IMR-90 (cell line): Measurements from ENCODE around the gene CDC42BPA. TPM values are rescaled to one million over a fixed set of nuclear protein-coding genes. Genes with fewer than 3 reads are reported as not detected.
A peak's percentile ranks its signal among the peaks of the same experiment; 100 is the strongest.

Experiments
- ATAC-seq: fragments of 200-7000 bp; cut with Tn5 transposase; 2 replicates; pipeline ENCODE4 v1.9.1; 2020; ENCODE audit warnings: low read depth, mild to moderate bottlenecking, moderate library complexity
- BruUV-seq: library from RNA; stranded (reverse); fragments of 400-500 nt; replicated peaks from 2 replicates; lab custom pipeline; 2021; lab: Mats Ljungman, UMichigan
- CTCF ChIA-PET: fragments of 300-600 bp; formaldehyde crosslinking; extraction: SDS; loops from one replicate; lab custom pipeline; 2021; ENCODE audit warnings: antibody characterized with exemption; lab: Yijun Ruan, JAX
- POLR2A ChIA-PET: fragments of 300-600 bp; sonication (Branson Sonifier 250); formaldehyde crosslinking; loops from one replicate; lab custom pipeline; 2022; ENCODE audit warnings: antibody characterized with exemption; ENCODE audit not compliant: unreplicated experiment; lab: Charles Lee
- DNase-seq: peaks from one replicate; pipeline ENCODE4 v3.0.0; 2013
- H2AFZ ChIP-seq: replicated peaks from 2 replicates; pipeline ENCODE3; 2013; ENCODE audit warnings: low read length, mild to moderate bottlenecking; ENCODE audit not compliant: poor library complexity
- H2AK5ac ChIP-seq: 2 replicates; pipeline ENCODE4 v1.6.1; 2013; ENCODE audit warnings: low read depth, low read length, inconsistent platforms
- H2AK9ac ChIP-seq: replicated peaks from 2 replicates; pipeline ENCODE3; 2013; ENCODE audit warnings: mild to moderate bottlenecking, low read depth, low read length, moderate library complexity; ENCODE audit not compliant: poor library complexity
- H2BK120ac ChIP-seq: 2 replicates; pipeline ENCODE4 v1.6.1; 2013; ENCODE audit warnings: low read depth, low read length, inconsistent platforms
- H2BK15ac ChIP-seq: 3 replicates; pipeline ENCODE4 v1.6.1; 2013; ENCODE audit warnings: low read depth, low read length, inconsistent platforms
- H2BK20ac ChIP-seq: 2 replicates; pipeline ENCODE4 v1.6.1; 2013; ENCODE audit warnings: low read depth, mild to moderate bottlenecking, inconsistent platforms, low read length, moderate library complexity
- H2BK5ac ChIP-seq: 2 replicates; pipeline ENCODE4 v1.6.1; 2013; ENCODE audit warnings: mild to moderate bottlenecking, low read depth, low read length, inconsistent platforms; ENCODE audit not compliant: poor library complexity, severe bottlenecking
- H3K14ac ChIP-seq: replicated peaks from 2 replicates; pipeline ENCODE4 v1.6.1; 2013; ENCODE audit warnings: low read depth, low read length, inconsistent platforms
- H3K18ac ChIP-seq: 2 replicates; pipeline ENCODE4 v1.6.1; 2013; ENCODE audit warnings: low read depth, low read length, control low read depth
- H3K23ac ChIP-seq: 2 replicates; pipeline ENCODE4 v1.6.1; 2013; ENCODE audit warnings: low read depth, low read length, inconsistent platforms
- H3K27ac ChIP-seq: 2 replicates; pipeline ENCODE4 v1.5.1; 2013; ENCODE audit warnings: mild to moderate bottlenecking, control low read depth, low read length; ENCODE audit not compliant: insufficient read depth
- H3K27me3 ChIP-seq: 2 replicates; pipeline ENCODE4 v1.6.1; 2013; ENCODE audit warnings: low read length; ENCODE audit not compliant: control insufficient read depth, insufficient read depth
- H3K36me3 ChIP-seq: 2 replicates; pipeline ENCODE4 v1.6.1; 2013; ENCODE audit warnings: low read length, mixed read lengths; ENCODE audit not compliant: control insufficient read depth, insufficient read depth
- H3K4ac ChIP-seq: 2 replicates; pipeline ENCODE4 v1.6.1; 2013; ENCODE audit warnings: low read depth, low read length, inconsistent platforms
- H3K4me1 ChIP-seq: 2 replicates; pipeline ENCODE4 v1.6.1; 2013; ENCODE audit warnings: low read length, mixed read lengths; ENCODE audit not compliant: control insufficient read depth, insufficient read depth
- H3K4me2 ChIP-seq: 2 replicates; pipeline ENCODE4 v1.6.1; 2013; ENCODE audit warnings: low read depth, mild to moderate bottlenecking, control low read depth, low read length, moderate library complexity
- H3K4me3 ChIP-seq: 2 replicates; pipeline ENCODE4 v1.5.1; 2013; ENCODE audit warnings: low read depth, mild to moderate bottlenecking, control low read depth, low read length, moderate library complexity; ENCODE audit not compliant: insufficient read depth
- H3K56ac ChIP-seq: 2 replicates; pipeline ENCODE4 v1.6.1; 2013; ENCODE audit warnings: low read length, inconsistent platforms; ENCODE audit not compliant: insufficient read depth; ENCODE audit errors: extremely low read depth
- H3K79me1 ChIP-seq, 2 experiments: 2 replicates each; pipeline ENCODE4 v1.6.1; 2013; ENCODE audit warnings: low read length in 2 of 2, inconsistent platforms in 1 of 2, low read depth in 1 of 2
- H3K9ac ChIP-seq: 2 replicates; pipeline ENCODE4 v1.6.1; 2013; ENCODE audit warnings: low read depth, low read length, control low read depth
- H3K9me1 ChIP-seq: 2 replicates; pipeline ENCODE4 v1.6.1; 2013; ENCODE audit warnings: low read length, inconsistent platforms; ENCODE audit not compliant: insufficient read depth
- H3K9me3 ChIP-seq: 2 replicates; pipeline ENCODE4 v1.6.1; 2013; ENCODE audit warnings: low read length; ENCODE audit not compliant: control insufficient read depth, insufficient read depth
- H4K20me1 ChIP-seq: 2 replicates; pipeline ENCODE4 v1.6.1; 2013; ENCODE audit warnings: low read length, inconsistent platforms; ENCODE audit not compliant: insufficient read depth
- H4K5ac ChIP-seq: 2 replicates; pipeline ENCODE4 v1.6.1; 2013; ENCODE audit warnings: mild to moderate bottlenecking, low read depth, low read length, control low read depth
- H4K8ac ChIP-seq, 2 experiments: 2 replicates each; pipeline ENCODE4 v1.6.1; 2013; ENCODE audit warnings: low read depth in 2 of 2, low read length in 2 of 2, control low read depth in 1 of 2, inconsistent platforms in 1 of 2
- H4K91ac ChIP-seq: 2 replicates; pipeline ENCODE4 v1.6.1; 2013; ENCODE audit warnings: low read depth, low read length, inconsistent platforms; ENCODE audit not compliant: insufficient read depth
- CEBPB ChIP-seq: IDR thresholded peaks from 2 replicates; pipeline ENCODE4 v1.6.1; 2012; ENCODE audit warnings: low read depth, low read length, improper control_type of control experiment
- FOS ChIP-seq: fragments of 150-350 bp; IDR thresholded peaks from 2 replicates; pipeline ENCODE4 v1.6.1; 2016; ENCODE audit warnings: low read depth, low read length
- MAFK ChIP-seq: IDR thresholded peaks from 2 replicates; pipeline ENCODE4 v1.6.1; 2012; ENCODE audit warnings: low read depth, low read length, improper control_type of control experiment
- NFE2L2 ChIP-seq: fragments of 150-350 bp; IDR thresholded peaks from 2 replicates; pipeline ENCODE4 v1.6.1; 2016; ENCODE audit warnings: low read depth, mild to moderate bottlenecking, low read length
- SMC3 ChIP-seq: fragments of 150-350 bp; IDR thresholded peaks from 2 replicates; pipeline ENCODE4 v1.6.1; 2016; ENCODE audit warnings: low read depth, mild to moderate bottlenecking, antibody characterized with exemption, low read length, moderate library complexity
- WGBS, 2 experiments: methylation state at CpG; one replicate each; pipeline versions ENCODE4 v1.1.5 to v1.1.7; 2013; ENCODE audit warnings: missing lambda C conversion rate in 2 of 2; ENCODE audit not compliant: insufficient read length in 1 of 2; ENCODE audit errors: extremely low coverage in 2 of 2; 5-methylcytosine and 5-hydroxymethylcytosine counted together
- dilution Hi-C: fragments of 300-500 bp; cut with HindIII; formaldehyde crosslinking; loops from one replicate; pipeline ENCODE4 v1.14.3; 2018; ENCODE audit warnings: low sequenced_read_pairs; ENCODE audit not compliant: unreplicated experiment
- in situ Hi-C: fragments of 300-500 bp; cut with MboI; formaldehyde crosslinking; loops from 3 replicates; pipeline ENCODE4 v1.14.3; 2019; ENCODE audit warnings: low sequenced_read_pairs, inconsistent platforms, mixed read lengths
- intact Hi-C: fragments of 100-400 bp; cut with micrococcal nuclease; formaldehyde crosslinking; loops from 2 replicates; pipeline ENCODE4 v1.10.0; 2022
- polyA plus RNA-seq, 3 experiments: library from polyadenylated mRNA; depleted of rRNA; stranded (reverse); fragments of >200 nt; gene quantifications; 2 replicates each; pipeline ENCODE4 v1.2.3, GENCODE V29; 2012; ENCODE audit warnings: low replicate concordance in 1 of 3
- total RNA-seq: library from RNA; depleted of rRNA; stranded (reverse); fragments of >200 nt; gene quantifications from 2 replicates; pipeline ENCODE4 v1.2.3, GENCODE V29; 2012
- TF ChIP-seq, protein P1 (sequence below): fragments of 150-350 bp; IDR thresholded peaks from 2 replicates; pipeline ENCODE4 v1.6.1; 2017; ENCODE audit warnings: mild to moderate bottlenecking, antibody characterized with exemption, low read length, low read depth

CDC42BPA gene
- total and polyA plus RNA-seq, 2 of the 4 experiments (the other 2 are of a cell fraction): 9.4 to 27.8 TPM

DNA sequence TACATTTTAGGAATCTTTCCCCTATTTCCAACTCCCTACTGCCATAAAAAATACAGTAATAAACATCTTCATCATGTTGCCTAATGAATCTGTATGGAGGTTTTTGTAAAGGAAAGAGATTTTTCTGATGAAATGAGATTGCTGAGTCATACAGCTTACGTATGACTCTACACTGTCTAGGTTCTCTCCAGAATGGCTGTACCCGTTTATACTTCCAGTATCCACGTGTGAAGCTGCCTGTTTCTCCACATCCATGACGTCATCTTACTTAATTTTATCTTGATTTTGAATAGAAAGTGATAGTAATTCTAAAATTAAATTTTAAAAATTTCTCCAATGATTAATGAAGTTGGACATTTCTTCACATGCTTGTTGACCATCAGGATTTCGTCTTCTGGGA lies 274.5 kb downstream of the CDC42BPA start:
- H3K27ac ChIP-seq: no peak overlapping the region
- POLR2A ChIA-PET: no interaction called here
- in situ Hi-C loops: no loop called here

More for the DNA sequence above, 274.5 kb downstream of the CDC42BPA start:
- Histone ChIP-seq H4K20me1 (no peaks in the 10 kb centered on the region), H2BK20ac (no peak overlapping the region), H4K5ac (no peak overlapping the region), H3K9me3 (no peaks in the 10 kb centered on the region; the same call in 1 of the 2 replicates), H2AK5ac (no peak overlapping the region), H3K4me2 (no peak overlapping the region), H4K91ac (no peak overlapping the region), H3K14ac (no peak overlapping the region), H2BK15ac (no peak overlapping the region), H3K27me3 (no peaks in the 10 kb centered on the region), H3K9me1 (no peaks in the 10 kb centered on the region), H3K9ac (no peak overlapping the region), H3K4me3 (no peak overlapping the region), H3K79me1 (no peaks in the 10 kb centered on the region), H3K56ac (no peak overlapping the region), H3K4ac (no peak overlapping the region), H3K36me3 (peaks cover 10% of the 10 kb centered on the region), H2BK5ac (no peak overlapping the region), H2BK120ac (no peak overlapping the region), H3K18ac (no peak overlapping the region), H2AK9ac (no peak overlapping the region), H2AFZ (no peak overlapping the region), H3K23ac (no peak overlapping the region), H4K8ac (no peak overlapping the region), H3K4me1 (no peaks in the 10 kb centered on the region)
- ATAC-seq (peak; percentile 56), DNase-seq (peak; percentile 77)
- peak; percentile 90 for TF ChIP-seq NFE2L2
- peak; percentile 46; the same call in 1 of the 2 replicates for TF ChIP-seq FOS
- TF ChIP-seq SMC3: no peak
- TF ChIP-seq, protein P1, sequence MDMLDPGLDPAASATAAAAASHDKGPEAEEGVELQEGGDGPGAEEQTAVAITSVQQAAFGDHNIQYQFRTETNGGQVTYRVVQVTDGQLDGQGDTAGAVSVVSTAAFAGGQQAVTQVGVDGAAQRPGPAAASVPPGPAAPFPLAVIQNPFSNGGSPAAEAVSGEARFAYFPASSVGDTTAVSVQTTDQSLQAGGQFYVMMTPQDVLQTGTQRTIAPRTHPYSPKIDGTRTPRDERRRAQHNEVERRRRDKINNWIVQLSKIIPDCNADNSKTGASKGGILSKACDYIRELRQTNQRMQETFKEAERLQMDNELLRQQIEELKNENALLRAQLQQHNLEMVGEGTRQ: no peak
- TF ChIP-seq MAFK: peak; percentile 48; the same call in 1 of the 2 replicates
- TF ChIP-seq CEBPB: peak; percentile 30; the same call in 1 of the 2 replicates
- intact Hi-C loops (no loop called here), dilution Hi-C loops (no loop called here)
- CTCF ChIA-PET: no interaction called here
- WGBS, 2 experiments: no CpG with 5 or more reads among the region's 5 CpGs
- no TSS peak for BruUV-seq
